Stimulated activated CD4-positive, alpha-beta T cell treated with anti-CD3 and anti-CD28 coated beads, Interleukin-12 subunit alpha, Interleukin-12 subunit beta, amount 100 ng/mL, for 48 hours (primary cell): Measurements from ENCODE around the gene ADAMTS16.

Experiments
- DNase-seq, 3 donors: peaks; one replicate each; pipeline ENCODE4 v3.0.0-alpha.2; 2020; ENCODE audit warnings: low read depth in 2 of 3, low spot score in 1 of 3

The ADAMTS16 gene

DNA sequence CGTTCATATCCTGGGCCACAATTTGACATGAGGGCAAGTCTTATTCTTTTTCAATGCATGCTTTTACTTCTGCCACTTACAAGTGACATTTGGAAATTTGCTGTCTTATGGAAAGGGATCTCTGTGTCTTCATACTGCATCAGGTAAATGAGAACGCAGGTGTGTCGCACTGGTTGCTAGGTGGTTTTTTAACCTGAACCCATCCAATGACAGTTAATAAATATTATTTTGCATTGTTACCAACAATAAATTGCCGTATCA, 1.1 kb downstream of the ADAMTS16 start:
- DNase-seq = no peak

DNA sequence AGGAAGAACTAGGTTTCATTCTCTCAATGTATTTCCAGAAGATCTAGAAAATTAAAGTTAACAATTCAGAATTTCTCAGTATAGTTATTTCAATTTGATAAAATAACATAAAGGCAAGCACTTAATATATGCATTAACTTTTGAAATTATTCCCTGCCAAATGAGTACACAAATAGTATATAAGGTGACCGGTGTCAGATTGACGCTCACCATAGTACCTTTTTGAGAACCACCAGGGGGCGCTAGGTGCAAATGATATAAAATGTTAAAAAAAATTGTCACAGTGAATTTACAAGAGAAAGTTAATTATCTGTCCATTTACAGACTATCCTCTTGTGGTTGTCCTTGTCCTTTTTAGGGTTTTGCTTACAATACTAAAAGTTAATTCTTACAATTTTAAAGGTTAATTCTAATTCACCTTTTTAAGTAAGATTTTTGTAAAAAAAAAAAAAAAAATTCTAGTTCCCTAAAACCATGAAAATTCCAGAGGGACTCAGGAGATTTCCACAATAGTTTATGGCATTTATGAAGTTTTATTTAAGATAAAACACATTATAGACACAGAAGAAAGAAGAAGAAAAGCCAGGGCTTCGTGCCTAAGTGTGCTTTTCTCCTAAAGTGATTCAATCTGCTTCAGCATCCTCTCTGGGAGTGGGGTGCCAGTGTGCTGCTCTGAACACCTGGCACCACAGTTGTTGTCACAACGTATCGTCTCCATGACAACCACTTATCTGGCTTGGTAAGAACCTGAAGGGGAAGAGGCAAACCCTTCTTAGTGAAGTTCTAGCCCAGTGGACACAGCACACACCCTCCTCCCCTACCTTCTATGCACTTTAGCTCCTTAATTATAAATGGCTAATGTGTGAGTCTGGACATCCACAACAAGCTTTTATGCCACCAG, 1.7 kb downstream of the ADAMTS16 start:
- DNase-seq = peak in 2 of 3 donors; percentile 11 to 52

DNA sequence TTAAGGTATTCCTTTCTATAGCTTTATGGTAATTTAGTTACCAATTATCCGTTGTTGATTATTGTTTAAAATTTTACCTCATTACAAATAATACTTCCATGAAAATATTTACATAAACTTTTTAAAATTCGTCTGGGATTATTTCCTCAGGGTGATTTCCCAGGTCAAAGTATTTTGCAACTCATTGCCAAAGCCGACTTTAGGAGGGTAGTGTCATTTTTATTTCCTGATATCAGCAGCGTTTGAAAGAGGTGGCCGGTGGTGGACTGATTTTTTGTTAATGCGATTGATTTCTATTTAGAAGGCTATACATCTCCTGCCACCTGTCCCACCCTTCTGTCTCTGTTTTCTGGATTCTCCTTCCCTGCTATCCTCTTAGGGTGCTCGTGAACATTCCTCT, 4.3 kb downstream of the ADAMTS16 start:
- DNase-seq = no peak

DNA sequence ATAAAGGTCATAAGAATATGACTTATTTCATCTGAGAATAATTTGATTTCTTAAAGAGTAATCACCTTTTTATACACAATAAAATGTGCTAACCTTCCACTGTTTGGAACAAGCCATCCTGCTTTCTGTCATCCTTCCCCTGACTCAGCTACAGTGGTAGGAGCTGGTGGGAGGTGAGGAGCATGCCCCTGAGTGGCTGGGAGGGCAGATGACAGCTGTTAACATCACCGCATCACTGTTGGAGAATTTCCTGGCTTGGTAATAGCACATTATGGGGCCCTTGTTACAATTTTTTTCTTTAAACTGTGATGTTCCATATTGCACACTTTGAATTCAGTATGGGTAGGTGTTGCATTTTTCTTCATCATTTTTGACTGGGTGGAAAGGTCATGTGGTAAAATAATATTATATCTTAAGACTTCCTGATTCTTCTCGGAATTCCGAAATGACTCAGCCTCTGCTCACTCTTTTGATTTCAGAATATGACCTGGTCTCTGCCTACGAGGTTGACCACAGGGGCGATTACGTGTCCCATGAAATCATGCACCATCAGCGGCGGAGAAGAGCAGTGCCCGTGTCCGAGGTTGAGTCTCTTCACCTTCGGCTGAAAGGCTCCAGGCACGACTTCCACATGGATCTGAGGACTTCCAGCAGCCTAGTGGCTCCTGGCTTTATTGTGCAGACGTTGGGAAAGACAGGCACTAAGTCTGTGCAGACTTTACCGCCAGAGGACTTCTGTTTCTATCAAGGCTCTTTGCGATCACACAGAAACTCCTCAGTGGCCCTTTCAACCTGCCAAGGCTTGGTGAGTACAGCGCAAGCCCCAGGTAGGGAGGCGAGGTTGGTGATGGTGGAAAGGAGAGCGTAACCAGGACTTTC, 5.8 kb downstream of the ADAMTS16 start:
- no peak for DNase-seq

DNA sequence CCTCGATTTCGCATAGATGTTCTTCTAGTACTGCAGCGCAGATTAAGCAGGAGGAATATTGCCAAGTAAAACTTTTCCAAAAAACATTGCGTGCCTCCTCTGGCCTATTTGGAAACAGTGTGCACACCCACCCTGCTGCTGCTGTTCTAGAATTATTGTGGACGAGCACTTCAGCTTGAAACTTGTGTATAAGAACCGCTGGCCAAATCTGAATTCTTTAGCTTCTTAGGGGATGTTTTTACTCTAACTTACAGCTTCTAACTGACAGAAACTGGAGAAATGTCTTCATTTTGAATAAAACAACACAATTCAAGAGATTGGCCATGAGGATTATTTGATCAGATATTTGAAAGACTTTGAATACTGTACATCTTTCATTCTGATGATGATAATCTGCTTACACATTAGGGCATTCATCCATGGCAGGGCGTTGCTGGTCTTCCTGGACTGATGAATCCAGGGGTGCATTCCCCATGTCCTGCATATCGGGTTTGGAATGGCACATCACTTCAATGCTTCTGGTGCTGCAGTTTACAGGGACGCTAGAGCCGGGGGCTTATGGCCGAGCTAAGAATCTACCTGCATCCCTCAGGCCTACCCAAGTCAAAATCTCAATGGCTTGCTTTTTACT, 6.5 kb downstream of the ADAMTS16 start:
- no peak for DNase-seq

DNA sequence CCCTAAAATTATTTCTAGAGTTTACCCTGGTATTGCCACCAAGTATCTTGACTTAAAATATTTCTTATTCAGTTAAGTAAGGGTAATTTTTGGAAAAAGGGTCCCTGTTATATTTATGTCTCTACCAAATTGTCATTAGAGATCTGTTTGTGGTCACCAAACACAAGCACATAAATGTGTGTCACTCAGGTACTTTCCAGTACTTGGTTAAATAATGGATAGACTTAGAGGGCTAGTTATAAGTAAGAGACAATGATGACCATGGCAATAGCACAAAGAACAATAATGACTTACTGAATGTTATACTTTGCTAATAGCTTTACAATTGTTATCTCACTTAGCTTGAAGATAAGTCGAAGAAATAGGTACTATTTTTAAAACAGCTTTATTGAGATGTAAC, 9.0 kb downstream of the ADAMTS16 start:
- DNase-seq = no peak

DNA sequence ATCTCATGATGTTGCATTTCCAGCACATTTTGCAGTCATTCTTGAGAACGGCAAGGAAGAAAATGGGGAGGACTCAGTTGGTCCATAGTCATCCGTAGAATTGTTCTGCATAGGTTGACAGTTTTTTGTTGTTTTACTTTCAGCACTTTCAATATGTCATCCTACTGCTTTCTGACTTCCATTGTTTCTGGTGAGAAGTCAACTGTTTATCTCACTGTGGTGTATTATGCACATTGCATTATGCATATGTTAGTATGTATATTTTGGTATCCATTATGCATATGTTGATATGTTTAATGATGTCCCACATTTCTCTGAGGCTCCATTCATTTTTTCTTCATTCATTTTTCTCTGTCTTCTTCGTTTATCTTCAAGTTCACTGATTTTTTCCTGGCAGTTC, 10.5 kb downstream of the ADAMTS16 start:
- DNase-seq = no peak

DNA sequence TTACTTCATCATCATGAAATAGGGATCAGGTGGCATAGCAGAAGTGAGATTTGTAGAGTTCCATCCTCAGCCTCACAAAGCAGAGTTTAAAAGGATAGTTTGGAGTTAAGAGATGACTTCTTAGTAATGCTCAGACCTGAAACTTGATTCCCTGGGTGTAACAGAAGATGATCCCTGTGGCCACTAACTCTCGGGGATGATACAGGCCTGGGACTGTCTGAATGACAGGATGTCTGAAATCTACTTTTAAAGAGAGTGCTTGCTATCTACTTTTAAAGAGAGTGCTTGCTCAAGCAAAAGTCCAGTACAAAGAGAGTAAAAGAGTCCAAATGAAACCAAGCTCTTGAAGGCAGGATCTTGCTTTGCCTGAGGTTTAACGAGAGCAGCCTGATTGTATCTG, 14.6 kb downstream of the ADAMTS16 start:
- no peak for DNase-seq

DNA sequence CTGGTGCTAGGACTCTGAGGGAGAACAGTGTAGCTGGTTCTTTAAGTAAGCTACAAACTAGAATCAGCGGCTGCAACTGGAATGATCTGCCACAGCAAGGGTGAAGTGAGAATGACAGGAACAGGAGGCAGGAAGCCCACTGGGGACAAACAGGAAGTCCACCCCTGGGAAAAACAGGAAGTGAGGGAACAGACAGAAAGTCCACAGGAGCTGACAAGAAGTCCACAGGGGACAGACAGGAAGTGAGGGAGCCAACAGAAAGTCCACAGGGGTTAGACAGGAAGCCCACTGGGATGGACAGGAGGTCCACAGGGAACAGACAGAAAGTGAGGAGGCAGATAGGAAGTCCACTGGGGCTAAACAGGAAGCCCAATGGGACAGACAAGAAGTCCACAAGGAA, 15.5 kb downstream of the ADAMTS16 start:
- no peak for DNase-seq

DNA sequence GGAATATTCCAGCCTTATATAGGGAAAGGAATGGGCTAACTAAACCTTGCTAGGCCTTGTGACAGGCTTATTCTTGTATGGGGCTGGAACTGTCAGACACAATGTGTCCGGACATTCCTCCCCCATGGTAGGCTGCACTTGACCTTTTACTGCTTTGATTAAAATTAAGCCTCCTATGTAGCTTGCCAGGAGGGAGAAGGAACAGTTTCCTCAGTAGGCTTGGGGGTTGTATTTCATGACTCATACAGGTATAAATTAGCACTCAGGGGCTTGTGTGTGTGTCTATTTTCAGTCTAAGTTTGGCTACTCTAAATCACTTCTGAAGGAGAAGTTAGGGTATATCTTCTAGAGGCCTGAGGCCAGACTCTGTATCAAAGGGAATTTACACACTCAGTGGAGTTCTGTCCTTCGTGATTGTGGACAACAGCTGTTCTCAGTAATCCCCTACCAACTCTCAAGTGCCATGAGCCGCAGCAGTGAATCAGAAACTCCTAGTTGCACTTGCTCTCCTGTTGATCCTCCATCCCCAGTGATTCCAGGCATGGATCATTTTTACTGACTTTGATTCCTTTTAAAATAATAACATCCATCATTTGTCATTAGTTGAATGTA, 16.4 kb downstream of the ADAMTS16 start:
- no peak for DNase-seq

DNA sequence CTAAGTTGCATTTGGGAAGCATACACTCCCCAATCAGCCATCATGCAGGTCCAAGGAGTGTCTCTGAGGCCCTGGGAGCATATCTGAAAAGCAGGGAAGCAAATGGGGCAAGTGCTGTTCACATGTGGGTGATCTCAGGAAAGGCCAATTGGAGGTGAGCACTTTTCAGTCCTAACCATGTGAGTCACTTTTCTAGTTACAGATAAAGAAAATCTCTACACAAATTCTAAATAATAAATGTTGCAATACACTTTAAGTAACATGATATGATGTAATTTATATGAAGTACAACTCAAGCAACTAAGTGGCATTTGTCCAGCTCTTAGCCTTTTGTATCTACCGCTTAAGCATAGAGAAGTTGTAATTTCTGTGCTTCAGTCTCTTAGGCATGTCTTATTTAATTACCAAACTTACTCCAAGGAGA, 18.4 kb downstream of the ADAMTS16 start:
- DNase-seq = no peak

DNA sequence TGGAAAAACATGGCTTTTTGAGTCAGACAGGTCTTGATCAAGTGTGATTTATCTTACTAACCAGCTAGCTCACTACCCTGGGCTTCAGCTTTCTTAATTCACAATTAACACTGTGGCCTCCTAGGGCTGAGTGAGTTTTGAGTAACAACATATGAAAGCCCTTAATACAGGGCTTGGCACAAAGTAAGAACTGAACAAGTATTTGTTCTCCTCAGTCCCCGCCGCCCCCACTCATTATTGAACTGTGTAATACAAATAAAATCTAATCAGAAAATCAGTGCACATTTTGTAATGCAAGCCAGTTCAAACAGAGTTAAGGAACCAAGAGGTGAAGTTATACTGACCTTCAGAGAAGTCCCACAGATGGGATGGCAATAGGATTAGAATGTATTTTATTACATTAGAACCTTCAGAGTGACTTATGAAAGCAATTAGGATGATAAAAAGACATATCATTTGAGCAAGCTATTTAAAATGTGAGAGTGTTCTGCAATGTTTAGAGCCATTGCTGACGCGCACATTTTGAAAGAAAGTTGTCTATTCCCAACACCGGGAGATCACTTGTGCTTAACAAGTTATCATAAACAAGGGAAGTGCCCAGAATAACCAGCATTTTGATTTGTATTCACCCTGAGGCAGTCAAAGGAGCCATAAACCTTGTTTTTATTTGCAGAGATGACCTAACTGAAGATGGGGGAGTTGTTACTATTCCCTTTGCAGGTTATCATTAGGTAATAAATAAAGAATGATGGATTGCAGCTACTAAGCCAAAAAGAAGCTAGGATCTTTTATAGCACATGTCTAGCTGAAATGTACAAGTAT, 19.4 kb downstream of the ADAMTS16 start:
- DNase-seq = no peak

DNA sequence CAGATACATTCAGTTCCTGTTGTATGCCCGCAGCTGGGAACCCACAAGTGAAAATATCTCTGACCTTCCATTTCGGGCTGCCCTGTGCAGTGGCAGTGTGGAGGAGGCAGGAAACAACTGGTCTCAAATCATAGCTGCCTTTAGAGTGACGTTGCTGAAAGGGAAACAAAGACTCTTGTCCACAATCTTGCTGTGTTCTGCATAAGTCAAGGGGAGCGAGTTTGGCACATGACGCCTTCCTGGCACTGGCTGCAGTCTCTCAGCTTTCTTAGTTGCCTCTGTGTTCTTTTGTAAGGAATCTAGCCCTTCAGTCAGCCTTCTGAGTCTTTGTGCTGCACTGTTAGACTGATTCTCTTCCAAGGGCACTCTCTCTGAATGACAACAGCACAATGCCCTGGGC, 24.0 kb downstream of the ADAMTS16 start:
- no peak for DNase-seq

DNA sequence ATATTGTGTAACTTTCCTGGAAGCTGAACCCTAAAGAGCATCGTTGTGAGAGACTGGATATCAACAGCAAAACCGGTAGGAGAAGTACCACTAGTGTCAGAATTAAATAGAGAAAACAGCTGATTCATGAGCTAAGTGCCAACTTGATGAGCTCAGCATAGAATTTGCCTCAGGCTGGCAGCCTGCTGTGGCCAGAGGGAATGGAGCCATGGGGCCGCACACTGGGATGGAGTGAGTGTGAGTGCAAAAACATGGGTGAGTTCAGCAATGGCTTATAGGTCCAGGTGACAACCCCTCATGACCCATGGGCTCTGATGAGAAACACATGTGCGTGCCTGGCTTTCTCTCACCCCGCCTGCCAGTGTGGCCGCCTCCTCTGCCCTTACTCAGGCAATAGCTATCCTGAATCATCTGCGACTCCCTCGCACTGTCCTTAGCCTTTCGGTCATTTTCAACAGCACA, 25.4 kb downstream of the ADAMTS16 start:
- DNase-seq = no peak

DNA sequence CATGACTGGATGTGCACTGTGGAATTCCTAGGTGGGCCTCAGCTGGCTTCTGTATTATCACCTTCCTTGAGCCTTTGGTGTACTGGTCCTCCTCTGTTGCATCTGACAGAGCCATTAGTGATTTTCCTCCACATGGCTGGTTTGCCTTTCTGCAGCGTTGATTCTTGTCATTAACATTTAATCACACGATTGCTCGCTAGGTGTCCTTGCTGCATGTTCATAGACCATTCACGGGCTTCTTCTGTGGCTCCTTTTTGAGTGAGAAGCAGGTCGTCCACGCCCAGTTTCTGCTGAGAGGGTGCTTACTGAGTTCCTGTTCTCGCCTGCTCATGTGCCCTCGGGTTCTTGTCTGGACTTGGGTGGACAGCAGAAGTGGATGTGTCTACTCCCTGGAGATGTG, 29.3 kb downstream of the ADAMTS16 start:
- DNase-seq = no peak

DNA sequence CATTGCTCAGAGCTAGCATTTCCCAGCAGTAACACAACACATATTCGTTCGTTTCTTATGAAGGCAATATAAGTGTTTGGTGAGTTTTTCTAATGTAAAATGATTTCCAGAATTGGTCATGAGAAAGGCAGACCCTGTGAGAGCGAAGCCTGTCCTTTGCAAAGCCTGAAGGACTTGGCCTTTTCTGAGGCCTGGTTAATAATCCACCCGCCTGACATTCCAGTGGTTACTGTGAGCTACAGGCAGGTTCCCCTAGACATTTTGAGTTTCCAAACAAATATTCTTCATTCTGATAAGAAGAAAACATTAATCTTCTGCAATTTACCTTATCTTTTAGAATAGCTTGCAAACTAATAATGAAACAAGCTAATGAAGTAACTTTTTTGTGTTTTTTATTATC, 38.0 kb downstream of the ADAMTS16 start:
- DNase-seq = no peak

DNA sequence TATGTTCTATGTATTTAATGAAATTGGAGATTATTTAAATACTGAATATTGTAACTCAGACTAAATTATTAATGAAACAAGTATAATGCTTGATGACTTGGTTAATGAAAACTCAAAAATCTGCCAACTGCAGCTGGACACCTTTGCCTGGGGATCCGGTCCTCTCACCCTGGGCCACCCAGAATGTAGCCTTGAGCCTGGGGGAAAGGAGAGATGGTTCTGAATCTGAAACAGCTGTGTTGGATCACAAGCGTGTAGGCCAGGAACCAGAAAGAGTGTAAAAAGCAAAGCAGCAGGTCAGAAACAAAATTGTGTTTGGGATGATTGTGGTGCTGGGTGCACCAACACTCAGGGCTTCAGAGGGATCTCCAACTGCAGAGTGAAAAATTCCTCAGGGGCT, 38.5 kb downstream of the ADAMTS16 start:
- DNase-seq = no peak

DNA sequence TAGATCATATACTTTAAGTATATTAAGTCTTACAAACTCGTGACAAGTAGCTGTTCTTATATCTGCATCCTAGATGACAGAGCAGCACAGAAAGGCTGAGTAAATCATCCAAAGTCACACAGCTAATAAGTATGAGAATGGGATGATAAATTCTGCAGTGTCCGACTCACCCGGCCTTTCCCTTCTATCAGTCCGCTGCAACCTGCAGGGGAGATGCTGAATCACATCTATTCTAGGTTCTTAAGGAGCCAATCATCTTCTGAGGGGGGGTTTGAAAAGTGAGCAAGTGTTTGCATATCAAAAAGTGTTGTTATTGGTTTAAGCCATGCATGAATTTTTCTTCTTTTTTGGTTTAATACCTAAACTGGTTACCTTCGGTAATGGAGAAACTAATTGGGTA, 38.9 kb downstream of the ADAMTS16 start:
- DNase-seq = no peak

DNA sequence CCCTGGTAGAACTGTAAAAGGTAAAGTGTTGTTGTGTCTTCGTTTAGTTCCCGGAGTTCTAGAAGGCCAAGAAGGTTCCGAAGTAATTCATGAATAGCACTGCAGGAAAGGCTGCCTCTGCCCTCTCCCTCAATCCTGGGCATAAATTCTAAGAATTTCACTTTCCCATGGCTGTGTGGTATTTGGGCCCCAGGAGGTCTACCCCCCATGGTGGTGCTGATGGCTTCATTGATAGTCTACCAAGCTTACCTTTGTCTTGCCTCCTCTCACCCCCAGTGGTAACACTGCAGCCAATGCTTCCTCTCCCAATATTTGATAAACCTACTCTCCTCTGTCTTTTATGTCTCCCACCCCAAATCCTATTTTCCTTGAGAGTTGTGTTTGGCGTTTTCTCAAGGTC, 39.5 kb downstream of the ADAMTS16 start:
- DNase-seq = no peak

DNA sequence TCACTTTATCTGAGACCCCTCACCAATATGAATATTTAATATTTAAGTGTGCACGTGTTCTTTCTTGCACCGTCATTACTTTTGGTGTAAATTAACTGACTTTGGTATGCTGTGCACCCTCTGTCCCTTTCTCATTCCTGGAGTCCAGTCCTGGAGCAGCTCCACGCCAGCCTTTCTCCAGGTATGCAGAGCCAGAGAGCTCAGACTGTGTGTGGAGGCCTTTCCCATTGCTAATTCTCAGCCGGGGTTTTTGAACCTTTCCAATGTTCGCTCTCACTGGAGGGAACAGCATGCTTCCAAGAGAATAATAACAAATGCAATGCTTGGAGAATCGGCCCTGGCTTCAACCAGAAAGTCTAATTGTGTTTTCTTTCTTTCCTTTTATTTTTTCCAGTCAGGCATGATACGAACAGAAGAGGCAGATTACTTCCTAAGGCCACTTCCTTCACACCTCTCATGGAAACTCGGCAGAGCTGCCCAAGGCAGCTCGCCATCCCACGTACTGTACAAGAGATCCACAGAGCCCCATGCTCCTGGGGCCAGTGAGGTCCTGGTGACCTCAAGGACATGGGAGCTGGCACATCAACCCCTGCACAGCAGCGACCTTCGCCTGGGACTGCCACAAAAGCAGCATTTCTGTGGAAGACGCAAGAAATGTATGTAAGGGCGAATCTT, 41.7 kb downstream of the ADAMTS16 start:
- no peak for DNase-seq
